H1 (cell line): ENCODE measurements around the gene KCNT1. TPM values are rescaled to one million over a fixed set of nuclear protein-coding genes. Genes with fewer than 3 reads are reported as not detected.

Source experiments
- CTCF ChIA-PET: fragments of 300-600 bp; sonication (Branson Sonifier 250); formaldehyde crosslinking; loops from one replicate; lab custom pipeline; 2021; ENCODE audit not compliant: partially characterized antibody; lab: Charles Lee
- POLR2A ChIA-PET: fragments of 300-600 bp; sonication (Branson Sonifier 250); formaldehyde crosslinking; loops from one replicate; lab custom pipeline; 2021; ENCODE audit warnings: inconsistent platforms; ENCODE audit not compliant: partially characterized antibody; lab: Charles Lee
- DNase-seq, 2 experiments: peaks; one replicate each; pipeline versions ENCODE4 v3.0.0 to v3.0.0-alpha.2; 2010 to 2022; ENCODE audit warnings: low spot score in 2 of 2, low read depth in 1 of 2, mixed read lengths in 1 of 2
- FAIRE-seq: peaks from 2 replicates; lab custom pipeline; 2011; peaks lifted over from hg19 to GRCh38; lab: Jason Lieb, UNC
- H2AFZ ChIP-seq: 2 replicates; pipeline ENCODE4 v1.8.1; 2012; ENCODE audit warnings: low read length, inconsistent platforms
- H2AK5ac ChIP-seq: 2 replicates; pipeline ENCODE4 v1.6.1; 2013; ENCODE audit warnings: low read depth, low read length
- H2BK120ac ChIP-seq: replicated peaks from 2 replicates; pipeline ENCODE3; 2013; ENCODE audit warnings: low read depth, low read length, inconsistent platforms
- H2BK12ac ChIP-seq: 2 replicates; pipeline ENCODE4 v1.6.1; 2013; ENCODE audit warnings: low read depth, low read length
- H2BK15ac ChIP-seq: 2 replicates; pipeline ENCODE4 v1.6.1; 2013; ENCODE audit warnings: low read length
- H2BK20ac ChIP-seq: 2 replicates; pipeline ENCODE4 v1.6.1; 2013; ENCODE audit warnings: low read length
- H2BK5ac ChIP-seq: 2 replicates; pipeline ENCODE4 v1.6.1; 2013; ENCODE audit warnings: low read depth, low read length
- H3K14ac ChIP-seq: 2 replicates; pipeline ENCODE4 v1.6.1; 2013; ENCODE audit warnings: inconsistent platforms; ENCODE audit not compliant: insufficient read length
- H3K18ac ChIP-seq: 2 replicates; pipeline ENCODE4 v1.6.1; 2013; ENCODE audit warnings: low read length; ENCODE audit errors: extremely low read depth
- H3K23ac ChIP-seq: 2 replicates; pipeline ENCODE4 v1.6.1; 2013; ENCODE audit warnings: inconsistent platforms; ENCODE audit not compliant: insufficient read length
- H3K23me2 ChIP-seq: 2 replicates; pipeline ENCODE4 v1.6.1; 2013; ENCODE audit warnings: low read depth, low read length
- H3K27ac ChIP-seq: 2 replicates; pipeline ENCODE4 v1.6.1; 2011; ENCODE audit warnings: low read depth, low read length, inconsistent platforms
- H3K27me3 ChIP-seq, 4 experiments: replicated peaks in 1 of 4; 1 replicate in 1 of 4; 2 replicates in 3 of 4; pipeline versions ENCODE4 v1.6.1 to v1.8.1; 2011 to 2013; ENCODE audit warnings: low read length in 3 of 4, mild to moderate bottlenecking in 3 of 4, inconsistent platforms in 2 of 4, mixed read lengths in 2 of 4, moderate library complexity in 1 of 4; ENCODE audit not compliant: control insufficient read depth in 3 of 4, insufficient read depth in 3 of 4; ENCODE audit errors: extremely low read depth in 1 of 4
- H3K36me3 ChIP-seq, 4 experiments: 2 replicates each; pipeline versions ENCODE4 v1.6.1 to v1.8.1; 2011 to 2013; ENCODE audit warnings: mild to moderate bottlenecking in 4 of 4, low read length in 3 of 4, moderate library complexity in 2 of 4, control low read depth in 1 of 4, inconsistent platforms in 1 of 4; ENCODE audit not compliant: insufficient read depth in 4 of 4, control insufficient read depth in 2 of 4
- H3K4ac ChIP-seq: replicated peaks from 2 replicates; pipeline ENCODE3; 2013; ENCODE audit warnings: low read length, low read depth, mixed read lengths, inconsistent platforms; ENCODE audit not compliant: insufficient read length
- H3K4me1 ChIP-seq, 4 experiments: replicated peaks in 1 of 4; 1 replicate in 1 of 4; 2 replicates in 3 of 4; pipeline versions ENCODE4 v1.6.1 to v1.8.1; 2011 to 2013; ENCODE audit warnings: low read length in 3 of 4, inconsistent platforms in 2 of 4, mixed read lengths in 1 of 4; ENCODE audit not compliant: insufficient read depth in 4 of 4, control insufficient read depth in 3 of 4
- H3K4me2 ChIP-seq, 2 experiments: 2 replicates each; pipeline versions ENCODE4 v1.6.1 to v1.8.1; 2011 to 2013; ENCODE audit warnings: low read depth in 2 of 2, low read length in 2 of 2, control low read depth in 1 of 2, inconsistent platforms in 1 of 2, mild to moderate bottlenecking in 1 of 2; ENCODE audit not compliant: insufficient read depth in 1 of 2
- H3K4me3 ChIP-seq, 4 experiments: fragments of 200-600, 300-600 bp in 1 of 4; sonication (generic), shearing (Covaris generic), sonication (Bioruptor Twin) in 1 of 4; 2 replicates each; pipeline versions ENCODE4 v1.5.1 to v1.8.1; 2011 to 2016; ENCODE audit warnings: low read length in 4 of 4, low read depth in 3 of 4, control low read depth in 2 of 4, inconsistent platforms in 2 of 4, mild to moderate bottlenecking in 2 of 4, mixed read lengths in 1 of 4, moderate library complexity in 1 of 4; ENCODE audit not compliant: insufficient read depth in 2 of 4; ENCODE audit errors: extremely low read depth in 1 of 4
- H3K56ac ChIP-seq: replicated peaks from 2 replicates; pipeline ENCODE3; 2013; ENCODE audit warnings: low read depth, mild to moderate bottlenecking, mixed read lengths, low read length, inconsistent platforms; ENCODE audit not compliant: insufficient read length
- H3K79me1 ChIP-seq: 2 replicates; pipeline ENCODE4 v1.6.1; 2013; ENCODE audit warnings: low read depth, low read length, control low read depth
- H3K79me2 ChIP-seq, 2 experiments: 2 replicates each; pipeline versions ENCODE4 v1.6.1 to v1.8.1; 2012 to 2013; ENCODE audit warnings: low read length in 2 of 2, mild to moderate bottlenecking in 2 of 2, inconsistent platforms in 1 of 2; ENCODE audit not compliant: insufficient read depth in 2 of 2, control insufficient read depth in 1 of 2
- H3K9ac ChIP-seq, 4 experiments: replicated peaks in 1 of 4; 1 replicate in 1 of 4; 2 replicates in 3 of 4; pipeline versions ENCODE4 v1.6.1 to v1.8.1; 2011 to 2013; ENCODE audit warnings: low read depth in 3 of 4, low read length in 3 of 4, control low read depth in 2 of 4, mild to moderate bottlenecking in 2 of 4, moderate library complexity in 2 of 4, inconsistent platforms in 1 of 4; ENCODE audit errors: extremely low read depth in 1 of 4
- H3K9me3 ChIP-seq, 2 experiments: 2 replicates each; pipeline versions ENCODE4 v1.6.1 to v1.8.1; 2012 to 2013; ENCODE audit warnings: mild to moderate bottlenecking in 2 of 2, moderate library complexity in 2 of 2, control low read depth in 1 of 2, inconsistent platforms in 1 of 2, low read depth in 1 of 2, low read length in 1 of 2, mixed read lengths in 1 of 2; ENCODE audit not compliant: insufficient read depth in 2 of 2
- H4K20me1 ChIP-seq, 2 experiments: replicated peaks in 1 of 2; 2 replicates each; pipeline versions ENCODE3 to v1.8.1; 2011 to 2013; ENCODE audit warnings: inconsistent platforms in 2 of 2, low read length in 2 of 2, mild to moderate bottlenecking in 1 of 2; ENCODE audit not compliant: insufficient read depth in 2 of 2, control insufficient read depth in 1 of 2
- H4K5ac ChIP-seq: 2 replicates; pipeline ENCODE4 v1.6.1; 2013; ENCODE audit warnings: low read length, low read depth, mixed read lengths, inconsistent platforms; ENCODE audit not compliant: insufficient read length
- H4K8ac ChIP-seq: 2 replicates; pipeline ENCODE4 v1.8.0; 2013; ENCODE audit warnings: mild to moderate bottlenecking, moderate library complexity, low read length, inconsistent platforms; ENCODE audit not compliant: insufficient read depth; ENCODE audit errors: extremely low read depth
- H4K91ac ChIP-seq: replicated peaks from 2 replicates; pipeline ENCODE3; 2013; ENCODE audit warnings: low read length, mixed read lengths, inconsistent platforms; ENCODE audit not compliant: insufficient read length
- BACH1 ChIP-seq: IDR thresholded peaks from 2 replicates; pipeline ENCODE4 v1.6.1; 2012; ENCODE audit warnings: low read length, improper control_type of control experiment
- CHD2 ChIP-seq: IDR thresholded peaks from 2 replicates; pipeline ENCODE4 v1.6.1; 2012; ENCODE audit warnings: low read length, improper control_type of control experiment
- JUN ChIP-seq: IDR thresholded peaks from 2 replicates; pipeline ENCODE4 v1.6.1; 2011; ENCODE audit warnings: low read depth, mild to moderate bottlenecking, improper control_type of control experiment, low read length
- SP1 ChIP-seq: IDR thresholded peaks from 2 replicates; pipeline ENCODE4 v1.6.1; 2011; ENCODE audit warnings: low read depth, low read length
- TAF7 ChIP-seq: optimal IDR thresholded peaks from 2 replicates; pipeline ENCODE3; 2011; ENCODE audit warnings: low read depth, mild to moderate bottlenecking, inconsistent platforms, low read length, moderate library complexity, borderline replicate concordance
- WGBS, 2 experiments: shearing (Covaris generic) in 1 of 2; methylation state at CpG; one replicate each; pipeline versions ENCODE4 v1.1.6 to v1.1.7; 2013 to 2015; ENCODE audit warnings: low lambda C conversion rate in 2 of 2, mixed read lengths in 2 of 2, inconsistent platforms in 1 of 2, low coverage in 1 of 2, missing lambda C conversion rate in 1 of 2; ENCODE audit not compliant: insufficient replicate concordance in 2 of 2, insufficient coverage in 1 of 2, insufficient read length in 1 of 2; ENCODE audit errors: extremely low coverage in 1 of 2, missing lambda C conversion rate in 1 of 2; 5-methylcytosine and 5-hydroxymethylcytosine counted together
- polyA plus RNA-seq, 7 experiments: library from polyadenylated mRNA; depleted of rRNA in 3 of 7; stranded (reverse) in 5 of 7; unstranded in 2 of 7; fragments of >200 nt in 5 of 7; fragments of 200-250 nt in 2 of 7; gene quantifications; 1 replicate in 5 of 7; 2 replicates in 1 of 7; 4 replicates in 1 of 7; pipeline versions ENCODE4 v1.2.1 to v1.2.3, GENCODE V29; 2011 to 2013; ENCODE audit warnings: missing spikeins in 2 of 7, mixed read lengths in 2 of 7
- total RNA-seq: library from RNA; stranded (reverse); fragmentation: NEBNext Ultra II Directional; extraction: Animal tissue kit (Norgen Biotek cat#: 25700); gene quantifications from 2 replicates; pipeline ENCODE4 v1.2.1, GENCODE V29; 2021

KCNT1 gene
- total and polyA plus RNA-seq, 2 of the 8 experiments (the other 6 are each of a cell fraction or from before 2014, with no cell fraction given): 0.13 to 0.20 TPM

DNA sequence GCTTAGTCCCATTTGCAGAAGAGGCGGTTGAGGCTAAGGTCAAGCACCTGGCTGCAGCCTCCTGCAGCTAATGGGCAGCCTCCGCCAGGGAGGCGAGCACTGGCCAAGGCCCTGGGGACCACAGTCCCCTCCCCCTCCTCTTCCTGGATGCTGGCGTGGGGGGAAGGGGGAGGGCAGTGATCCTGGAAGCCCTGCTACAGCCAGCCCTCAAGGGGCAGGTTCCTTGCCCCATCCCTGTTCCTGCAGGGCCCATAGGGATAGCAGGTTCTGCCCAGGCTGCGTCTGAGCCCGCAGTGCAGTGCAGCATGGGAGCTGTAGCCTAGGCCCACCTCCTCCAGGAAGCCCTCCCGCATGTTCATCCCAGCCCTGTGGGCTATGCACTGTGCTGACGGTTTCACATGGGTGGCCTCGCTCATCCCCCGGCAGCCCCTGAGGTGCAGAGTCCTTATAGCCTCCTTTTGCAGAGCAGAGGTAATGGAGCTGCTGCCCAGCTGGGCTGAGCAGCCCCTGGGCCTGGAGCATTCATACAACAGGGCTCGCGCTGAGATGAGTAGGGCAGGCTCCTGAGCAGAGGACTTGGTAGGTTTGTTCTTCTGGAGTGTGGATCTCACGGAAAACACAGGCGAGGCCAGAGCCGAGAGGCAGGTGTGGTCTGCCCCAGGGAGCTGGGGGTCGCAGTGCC is 36.0 kb downstream of the KCNT1 start:
- no peak overlapping the region for H4K5ac ChIP-seq
- H3K4ac ChIP-seq: no peak overlapping the region
- H3K18ac ChIP-seq: no peak overlapping the region
- peaks cover 0 to 14% (median 10%) of the 10 kb centered on the region in 4 experiments; a peak in 5 of 7 replicates for H3K27me3 ChIP-seq
- no peak overlapping the region for H2AK5ac ChIP-seq
- H3K9ac ChIP-seq: no peak overlapping the region
- no peak overlapping the region; the same call in 1 of the 2 replicates for H4K8ac ChIP-seq
- WGBS, 2 experiments: 82% methylated on average over 15 of the region's 16 CpGs; no CpG with 5 or more reads in 1 of the 2 experiments
- no peak overlapping the region for H3K4me3 ChIP-seq
- H3K79me1 ChIP-seq: no peaks in the 10 kb centered on the region
- H3K23me2 ChIP-seq: no peaks in the 10 kb centered on the region
- H3K79me2 ChIP-seq: no peaks in the 10 kb centered on the region
- H3K4me1 ChIP-seq: peaks cover 0 to 13% (median 8%) of the 10 kb centered on the region in 4 experiments; a peak in 4 of 7 replicates
- H3K4me2 ChIP-seq: no peak overlapping the region
- FAIRE-seq (no peak), DNase-seq (no peak)
- no peak overlapping the region for H2BK5ac ChIP-seq
- peaks cover 0 to 4% of the 10 kb centered on the region in 2 experiments for H4K20me1 ChIP-seq
- no peak overlapping the region for H3K14ac ChIP-seq
- no peak overlapping the region for H3K23ac ChIP-seq
- no peak overlapping the region; the same call in 1 of the 2 replicates for H2BK15ac ChIP-seq
- H2BK20ac ChIP-seq: no peak overlapping the region
- ChIA-PET CTCF (interaction anchor here (0.6 to 2.4 kb wide), 7 partner anchors 34 to 80 kb away, joined by 3 to 8 read pairs (median 3); partner anchors contain the start of gene KCNT1), POLR2A (interaction anchor here (1.3 kb wide), 1 partner anchor 13 kb away, joined by 3 read pairs; no protein-coding TSS in a partner anchor)
- no peaks in the 10 kb centered on the region; a peak in 1 of 4 replicates for H3K9me3 ChIP-seq
- H2BK12ac ChIP-seq: peak overlapping the region; percentile 23; the same call in 1 of the 2 replicates
- H2BK120ac ChIP-seq: no peak overlapping the region
- H3K36me3 ChIP-seq: no peaks in the 10 kb centered on the region
- no peak for TF ChIP-seq CHD2
- no peak for TF ChIP-seq TAF7
- no peak for TF ChIP-seq SP1
- no peak for TF ChIP-seq JUN
- no peak for TF ChIP-seq BACH1
- H2AFZ ChIP-seq: no peak overlapping the region
- peak overlapping the region; percentile 19 for H4K91ac ChIP-seq
- H3K27ac ChIP-seq: no peak overlapping the region
- H3K56ac ChIP-seq: no peak overlapping the region
